ENCODE results near the gene AFP.
"Not testable (repeated sequence)": the region's sequence is repeated elsewhere in the genome, so short reads cannot be mapped to it uniquely, and the experiment has no call there.

DNA sequence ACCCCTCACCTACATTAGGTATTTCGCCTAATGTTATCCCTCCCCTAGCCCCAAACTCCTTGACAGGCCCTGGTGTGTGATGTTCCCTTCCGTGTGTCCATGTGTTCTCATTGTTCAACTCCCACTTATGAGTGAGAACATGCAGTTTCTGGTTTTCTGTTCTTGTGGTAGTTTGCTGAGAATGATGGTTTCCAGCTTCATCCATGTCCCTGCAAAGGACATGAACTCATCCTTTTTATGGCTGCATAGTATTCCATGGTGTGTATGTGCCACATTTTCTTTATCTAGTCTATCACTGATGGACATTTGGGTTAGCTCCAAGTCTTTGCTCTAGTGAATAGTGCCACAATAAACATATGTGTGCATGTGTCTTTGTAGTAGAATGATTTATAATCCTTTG is 46.4 kb upstream of the AFP start:
- not testable (repeated sequence) for TF ChIP-seq CTCF (IDR thresholded peaks at IDR 0.05; ENCODE audit: borderline replicate concordance, extremely low read depth, low read length, poor library complexity, severe bottlenecking); EZH2 (IDR thresholded peaks at IDR 0.05; ENCODE audit: borderline replicate concordance, low read depth, low read length, severe bottlenecking)
